GM15510 (cell line): ENCODE data around the gene KLHL29.

Source experiments
- POLR2A ChIP-seq: IDR thresholded peaks from 3 replicates; pipeline ENCODE4 v1.6.1; 2011; ENCODE audit warnings: borderline replicate concordance; ENCODE audit not compliant: insufficient read length; ENCODE audit errors: extremely low read depth

The KLHL29 gene

DNA sequence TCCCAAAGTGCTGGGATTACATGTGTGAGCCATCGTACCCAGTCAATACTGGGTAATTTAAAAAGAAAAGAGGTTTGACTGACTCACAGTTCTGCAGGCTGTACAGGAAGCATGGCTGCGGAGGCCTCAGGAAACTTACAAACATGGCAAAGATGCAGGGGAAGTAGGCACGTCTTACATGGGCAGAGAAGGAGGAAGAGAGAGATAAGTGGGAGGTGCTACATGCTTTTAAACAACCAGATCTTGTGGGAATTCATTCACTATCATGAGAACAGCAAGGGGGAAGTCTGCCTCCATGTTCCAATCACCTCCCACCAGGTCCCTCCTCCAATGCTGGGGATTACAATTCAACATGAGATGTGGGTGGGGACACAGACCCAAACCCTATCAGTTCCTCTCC is 349.4 kb downstream of the KLHL29 start:
- TF ChIP-seq POLR2A, result no peak

DNA sequence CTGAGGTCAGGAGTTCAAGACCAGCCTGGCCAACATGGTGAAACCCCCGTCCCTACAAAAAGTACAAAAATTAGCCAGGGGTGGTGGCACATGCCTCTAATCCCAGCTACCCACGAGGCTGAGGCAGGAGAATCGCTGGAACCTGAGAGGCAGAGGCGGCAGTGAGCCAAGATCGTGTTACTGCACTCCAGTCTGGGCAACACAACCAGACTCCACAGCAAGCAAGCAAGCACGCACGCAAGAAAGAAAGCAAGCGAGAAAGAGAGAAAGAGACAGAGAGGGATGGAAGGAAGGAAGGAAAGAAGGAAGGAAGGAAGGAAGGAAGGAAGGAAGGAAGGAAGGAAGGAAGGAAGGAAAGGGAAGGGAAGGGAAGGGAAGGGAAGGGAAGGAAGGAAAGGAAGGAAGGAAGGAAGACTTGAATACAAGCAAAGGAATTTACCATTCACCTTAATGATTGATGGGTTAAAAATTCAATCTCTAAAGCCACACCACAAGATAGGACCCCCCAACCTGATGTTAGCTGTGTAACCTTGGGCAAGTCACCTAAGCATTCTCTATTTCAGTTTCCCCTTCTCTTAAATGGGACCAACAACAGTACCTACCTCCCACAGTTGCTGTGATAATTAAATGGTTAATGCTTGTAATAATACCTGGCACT is 360.2 kb downstream of the KLHL29 start:
- TF ChIP-seq POLR2A, result no peak

DNA sequence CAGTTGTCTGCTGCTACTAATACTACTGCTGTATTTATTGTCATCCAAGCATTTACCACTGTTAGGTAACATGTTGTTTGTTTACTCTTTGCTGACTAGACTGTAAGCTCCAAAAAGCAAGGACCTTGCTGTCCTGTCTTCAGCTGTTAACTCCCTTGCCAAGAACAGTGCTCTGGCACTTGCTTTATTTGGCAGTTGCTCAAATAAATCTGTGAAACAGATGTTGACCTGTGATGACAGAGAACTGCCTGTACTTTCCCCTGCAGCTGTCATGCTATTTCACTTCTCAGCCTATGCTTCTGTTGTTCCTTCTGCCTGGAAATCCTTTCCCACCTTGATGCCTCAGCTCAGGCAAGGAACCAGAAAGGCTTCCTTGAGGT is 360.7 kb downstream of the KLHL29 start:
- TF ChIP-seq POLR2A, result no peak

DNA sequence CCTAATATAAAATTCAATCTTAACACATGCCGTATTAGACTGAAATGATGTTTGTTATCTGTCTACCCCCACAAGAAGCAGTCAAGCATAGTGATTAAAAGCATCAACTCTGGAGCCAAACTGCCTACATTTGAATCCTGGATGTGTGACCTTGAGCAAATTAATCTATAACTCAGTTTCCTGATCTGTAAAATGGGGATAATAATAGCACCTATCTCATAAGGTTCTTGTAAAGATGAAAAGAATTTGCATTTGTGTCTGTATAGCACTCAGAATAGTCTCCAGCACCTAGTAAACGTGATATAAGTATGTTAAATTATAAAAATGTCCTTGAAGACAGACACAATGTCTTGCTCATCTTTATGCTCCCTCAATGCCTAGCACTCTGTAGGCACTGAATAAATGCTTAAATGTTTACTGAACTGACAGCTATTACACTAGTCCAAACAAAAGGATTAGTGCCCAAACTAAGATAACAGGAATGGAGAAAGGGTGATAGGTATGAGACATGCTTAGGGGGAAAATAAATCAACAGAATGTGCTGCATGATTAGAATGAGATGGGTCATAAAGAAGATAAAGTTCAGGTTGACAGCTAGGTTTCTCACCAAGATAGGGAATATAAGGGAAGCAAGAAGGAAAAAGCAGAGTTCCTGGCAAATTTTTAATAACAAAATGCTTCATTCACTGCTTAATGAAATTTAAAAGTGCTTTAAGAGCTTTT is 361.3 kb downstream of the KLHL29 start:
- TF ChIP-seq POLR2A, result no peak

DNA sequence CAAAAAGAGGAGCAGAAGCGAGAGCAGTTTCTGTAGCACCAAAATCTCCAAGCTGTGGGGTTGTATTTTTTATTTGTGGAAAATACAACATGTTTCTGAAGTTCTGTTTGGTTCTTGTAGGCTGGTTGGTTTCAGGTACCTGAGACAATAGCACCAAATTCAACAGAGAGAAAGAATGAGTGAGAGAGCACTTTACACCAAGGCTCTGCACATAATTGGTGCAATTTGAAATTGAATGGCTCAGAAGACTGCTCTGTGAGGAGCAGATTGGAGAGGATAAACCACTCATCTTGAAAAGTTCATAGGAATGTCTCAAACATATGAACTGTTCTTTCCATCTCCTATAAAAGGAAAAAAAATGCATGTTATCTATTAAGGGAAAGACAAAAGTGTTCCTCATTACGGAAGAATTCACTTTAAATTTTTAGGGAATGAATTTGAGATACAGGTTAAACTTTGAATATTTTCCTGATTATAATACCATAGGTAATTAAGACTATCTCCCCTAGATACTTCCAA is 366.8 kb downstream of the KLHL29 start:
- no peak for TF ChIP-seq POLR2A

DNA sequence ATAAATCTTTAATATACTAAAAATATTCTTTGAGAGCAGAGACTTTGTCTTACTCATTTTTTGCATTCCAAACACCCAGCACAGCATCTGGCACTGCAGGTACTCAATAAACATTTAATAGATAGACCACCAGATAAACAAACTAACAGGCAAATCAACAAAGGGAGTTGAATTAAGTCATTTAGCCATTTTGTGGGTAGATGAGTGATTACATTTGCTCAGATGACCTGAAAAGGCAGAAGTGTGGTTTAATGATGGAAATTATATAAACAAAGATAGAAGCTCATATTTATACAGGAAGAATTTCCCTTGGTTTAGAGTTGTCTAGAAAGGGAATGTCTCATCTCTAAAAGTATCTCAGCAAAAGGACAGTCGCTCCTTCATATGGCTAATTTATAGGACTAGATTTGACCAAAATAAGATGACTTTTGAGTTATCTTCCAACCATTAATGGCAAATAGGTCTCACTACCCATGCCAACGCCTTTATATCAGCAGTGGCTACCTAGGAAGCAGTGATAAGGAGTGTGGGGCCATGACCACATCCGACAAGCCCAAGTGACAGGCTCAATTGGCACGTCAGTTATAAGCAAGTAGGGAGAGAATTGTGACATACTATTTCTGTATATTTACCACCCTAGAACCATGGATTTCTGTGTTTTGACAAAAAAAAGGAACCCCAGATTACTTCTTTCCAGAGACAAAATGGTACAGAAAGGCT is 368.5 kb downstream of the KLHL29 start:
- TF ChIP-seq POLR2A, result no peak

DNA sequence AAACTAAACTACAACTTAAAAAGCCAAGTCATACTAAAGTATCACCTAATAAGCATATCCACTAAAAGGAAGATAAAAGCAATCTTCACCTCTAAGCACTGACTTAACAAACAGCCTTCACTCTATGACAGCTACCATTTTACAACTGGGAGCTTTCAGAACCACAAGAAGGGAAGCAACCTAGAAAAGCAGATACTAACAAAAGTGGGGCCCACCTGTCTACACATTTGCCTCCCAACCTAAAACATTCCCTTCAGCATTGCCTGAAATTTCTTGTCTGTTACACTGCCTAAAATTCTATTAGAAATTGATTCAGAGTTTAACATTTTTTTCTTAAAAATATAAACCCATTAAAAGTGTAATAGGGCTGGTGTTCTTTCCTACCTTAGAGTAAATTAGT is 370.0 kb downstream of the KLHL29 start:
- no peak for TF ChIP-seq POLR2A

DNA sequence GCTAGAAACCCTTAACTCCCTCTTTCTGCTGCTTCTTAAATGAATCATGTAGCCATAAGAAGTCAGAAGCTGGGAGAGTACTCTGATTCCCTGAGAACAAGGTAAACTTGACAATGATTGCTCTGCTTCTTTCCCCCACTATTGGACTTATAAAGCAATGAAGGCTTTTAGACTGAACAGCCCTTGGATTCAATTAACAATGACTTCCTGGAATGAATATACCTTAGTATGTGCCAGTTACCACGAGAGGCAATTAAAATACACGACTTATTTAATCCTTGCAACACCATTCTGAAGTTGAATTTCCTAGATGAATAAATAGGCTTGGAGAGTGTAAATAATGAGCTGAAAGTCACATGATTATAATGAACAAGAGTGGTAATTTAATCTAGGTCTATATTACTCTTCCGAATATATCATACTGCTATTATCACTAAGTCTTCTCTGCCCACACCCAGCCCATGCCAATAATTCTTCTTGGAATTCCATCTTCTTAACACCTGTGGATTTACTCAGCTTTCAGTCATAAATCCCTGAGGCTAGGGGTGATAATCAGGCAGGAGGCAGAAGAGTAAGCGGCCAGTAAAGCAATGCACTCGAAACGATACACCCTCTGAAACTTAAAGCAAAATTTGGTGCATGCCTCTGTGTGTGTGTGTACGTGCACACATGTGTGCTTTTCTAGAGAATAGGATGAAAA is 371.8 kb downstream of the KLHL29 start:
- TF ChIP-seq POLR2A, result no peak

DNA sequence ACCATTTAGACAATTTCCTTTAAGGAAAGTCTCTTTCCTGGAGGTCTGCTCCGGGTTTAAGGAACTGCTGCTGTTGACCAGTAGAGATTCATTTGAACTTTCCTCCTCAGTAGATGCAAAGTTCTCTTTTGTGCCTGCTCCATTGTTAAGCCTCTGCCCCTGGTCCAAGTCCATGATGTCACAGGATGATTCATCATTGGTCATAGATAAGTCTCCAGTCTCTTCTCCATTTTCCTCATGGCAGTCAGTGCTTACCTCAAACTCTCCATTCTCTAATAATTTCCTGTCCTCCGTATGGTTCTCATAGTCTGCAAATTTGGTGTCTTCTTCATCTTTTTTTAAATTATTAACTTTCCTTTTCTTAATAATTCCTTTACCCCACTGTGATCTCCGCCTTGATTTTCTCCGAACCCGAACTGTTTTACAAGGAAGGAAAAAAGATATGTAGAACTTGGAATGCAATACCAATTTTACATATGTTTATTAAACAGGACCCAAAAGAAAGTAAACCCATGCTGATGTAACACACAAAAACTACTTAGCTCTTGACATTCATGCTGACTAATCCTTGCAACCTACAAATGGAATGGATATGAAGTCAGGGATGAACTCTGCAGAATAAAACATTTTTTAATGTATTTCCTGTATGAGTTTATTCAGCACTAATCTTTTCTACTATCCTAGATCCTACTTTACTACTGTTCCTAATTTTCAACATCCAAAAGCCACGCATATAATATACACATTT is 372.9 kb downstream of the KLHL29 start:
- no peak for TF ChIP-seq POLR2A
